EL (cell line): Measurements from ENCODE around the gene NCEH1.
"Not testable (repeated sequence)": the region's sequence is repeated elsewhere in the genome, so short reads cannot be mapped to it uniquely, and the experiment has no call there.

Experiments
- DNase-seq: peaks from one replicate; pipeline ENCODE4 v3.0.0-alpha.2; 2016

The NCEH1 gene, protein sequence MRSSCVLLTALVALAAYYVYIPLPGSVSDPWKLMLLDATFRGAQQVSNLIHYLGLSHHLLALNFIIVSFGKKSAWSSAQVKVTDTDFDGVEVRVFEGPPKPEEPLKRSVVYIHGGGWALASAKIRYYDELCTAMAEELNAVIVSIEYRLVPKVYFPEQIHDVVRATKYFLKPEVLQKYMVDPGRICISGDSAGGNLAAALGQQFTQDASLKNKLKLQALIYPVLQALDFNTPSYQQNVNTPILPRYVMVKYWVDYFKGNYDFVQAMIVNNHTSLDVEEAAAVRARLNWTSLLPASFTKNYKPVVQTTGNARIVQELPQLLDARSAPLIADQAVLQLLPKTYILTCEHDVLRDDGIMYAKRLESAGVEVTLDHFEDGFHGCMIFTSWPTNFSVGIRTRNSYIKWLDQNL

GRCh38 chr3:172710664-172711453, at the start of gene NCEH1:
Gene NCEH1 (minus strand): TSS chr3:172711067. CDS start chr3:172710984, 83 bp downstream.
- DNase-seq: peak; percentile 100

- peak; percentile 65 for DNase-seq
Observed at GRCh38 chr3:172760416-172760815, 49.5 kb upstream of the NCEH1 start.

DNA sequence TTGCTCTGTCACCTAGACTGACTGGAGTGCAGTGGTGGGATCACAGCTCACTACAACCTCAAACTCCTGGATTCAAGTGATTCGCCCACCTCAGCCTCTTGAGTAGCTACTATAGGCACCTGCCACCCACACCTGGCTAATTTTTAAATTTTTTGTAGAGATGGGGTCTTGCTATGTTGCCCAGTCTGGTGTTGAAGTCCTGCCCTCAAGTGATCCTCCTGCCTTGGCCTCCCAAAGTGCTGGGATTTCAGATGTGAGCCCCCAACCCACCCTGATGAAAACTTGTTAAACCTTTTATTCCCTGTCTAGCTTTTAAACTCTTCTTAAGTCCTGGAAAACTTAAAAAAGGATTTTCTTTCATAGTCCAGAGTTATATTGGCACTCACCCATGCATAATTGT, 42.3 kb upstream of the NCEH1 start:
- no peak for DNase-seq

GRCh38 chr3:172752651-172753050, 41.8 kb upstream of the NCEH1 start:
- no peak for DNase-seq

DNA sequence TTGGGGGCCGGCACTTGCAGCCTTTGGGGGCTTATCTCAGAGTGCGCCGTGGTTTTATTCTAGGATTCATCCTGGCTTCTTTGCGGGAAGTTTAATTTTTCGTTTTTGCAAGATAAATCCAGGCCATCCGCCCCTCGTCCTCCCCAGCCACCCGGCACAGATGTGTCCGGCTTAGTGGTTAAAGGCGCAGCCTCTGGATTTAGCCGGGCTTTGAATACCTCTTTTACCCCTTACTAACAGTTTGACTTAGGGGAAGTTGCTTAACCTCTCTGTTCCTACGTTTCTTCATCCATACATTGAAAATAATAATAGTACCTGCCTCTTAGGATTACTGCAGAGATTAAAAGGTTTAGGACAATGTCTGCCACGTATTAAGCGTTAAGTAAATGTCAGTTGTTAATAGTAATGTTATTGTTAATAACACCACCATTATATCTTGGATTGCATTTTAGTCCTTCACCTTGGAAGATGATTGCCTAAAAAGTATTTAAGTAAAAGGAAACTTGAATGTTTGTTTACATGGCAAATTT, 40.4 kb upstream of the NCEH1 start:
- DNase-seq: peak; percentile 39

GRCh38 chr3:172750368-172751174, 39.7 kb upstream of the NCEH1 start, which contains the start of gene ECT2:
Gene ECT2 (plus strand): TSS chr3:172750726. CDS start chr3:172754531, 3,805 bp downstream.
- DNase-seq: peak; percentile 100

GRCh38 chr3:172750069-172750367, 39.2 kb upstream of the NCEH1 start:
- no peak for DNase-seq

- DNase-seq: peak; percentile 95
Observed at GRCh38 chr3:172749230-172749965, 38.5 kb upstream of the NCEH1 start.

GRCh38 chr3:172746475-172746874, 35.6 kb upstream of the NCEH1 start:
- peak; percentile 35 for DNase-seq

DNA sequence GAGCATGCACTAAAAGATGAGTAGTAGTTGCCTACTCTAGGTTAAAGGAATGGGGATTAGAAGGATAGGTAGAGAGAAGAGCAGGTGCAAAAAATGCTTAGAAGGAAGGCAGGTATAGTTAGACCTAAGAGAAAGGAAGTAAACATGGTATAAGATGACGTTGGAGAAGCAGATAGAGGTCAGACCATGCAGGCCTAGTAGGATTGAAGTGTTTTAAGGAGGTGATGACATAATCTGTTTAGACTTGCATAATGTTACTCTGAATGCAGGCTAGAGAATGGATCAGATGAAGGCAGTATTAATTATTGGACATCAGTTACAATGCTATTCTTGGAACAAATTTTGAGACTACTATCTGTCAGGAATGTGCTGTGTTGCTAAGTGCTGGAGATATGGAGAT, 28.6 kb upstream of the NCEH1 start:
- no peak for DNase-seq

GRCh38 chr3:172735014-172735413, 24.1 kb upstream of the NCEH1 start:
- no peak for DNase-seq

DNA sequence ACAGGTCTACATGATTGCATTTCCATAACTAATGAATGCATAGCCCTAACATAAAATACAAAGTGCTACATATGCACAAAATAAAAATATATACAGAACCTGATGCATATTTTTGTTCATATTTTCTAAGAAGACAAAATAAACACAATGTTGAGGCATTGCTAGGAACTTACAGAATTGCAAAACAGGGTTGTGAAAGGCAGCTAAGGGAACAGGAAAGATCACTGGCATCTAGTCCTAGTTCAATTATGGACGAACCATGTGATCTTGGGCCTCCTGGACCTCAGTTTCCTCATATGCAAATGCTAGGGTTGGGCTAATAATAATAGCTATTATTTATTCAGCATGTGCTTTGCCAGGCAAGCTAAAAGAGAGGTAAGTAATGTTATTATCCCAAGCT, 15.5 kb upstream of the NCEH1 start:
- no peak for DNase-seq

GRCh38 chr3:172722536-172723040, 11.7 kb upstream of the NCEH1 start:
- not testable (repeated sequence) for DNase-seq

GRCh38 chr3:172717493-172718088, 6.7 kb upstream of the NCEH1 start:
- DNase-seq: no peak

DNA sequence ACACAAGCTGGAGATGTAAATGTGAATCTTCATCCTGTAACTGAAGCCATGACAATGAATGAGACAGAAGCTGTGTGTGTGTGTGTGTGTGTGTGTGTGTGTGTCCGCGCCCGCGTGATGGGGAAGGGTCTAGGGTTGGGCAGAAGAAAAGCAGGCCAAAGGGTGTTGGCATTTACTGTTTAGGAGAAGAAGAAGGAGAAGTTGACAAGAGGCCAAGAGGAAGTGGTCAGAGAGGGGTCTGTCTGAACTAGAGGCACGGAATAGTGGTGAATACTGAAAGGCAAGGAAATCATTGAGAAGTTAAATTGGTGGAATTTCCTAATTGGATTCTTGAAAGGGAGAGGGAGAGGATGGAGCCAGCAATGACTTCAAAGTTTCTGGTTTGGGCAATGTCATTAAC, 5.6 kb upstream of the NCEH1 start:
- no peak for DNase-seq

GRCh38 chr3:172713316-172713715, 2.4 kb upstream of the NCEH1 start:
- DNase-seq: no peak

GRCh38 chr3:172711454-172711795, 558 bp upstream of the NCEH1 start:
- DNase-seq: no peak

DNA sequence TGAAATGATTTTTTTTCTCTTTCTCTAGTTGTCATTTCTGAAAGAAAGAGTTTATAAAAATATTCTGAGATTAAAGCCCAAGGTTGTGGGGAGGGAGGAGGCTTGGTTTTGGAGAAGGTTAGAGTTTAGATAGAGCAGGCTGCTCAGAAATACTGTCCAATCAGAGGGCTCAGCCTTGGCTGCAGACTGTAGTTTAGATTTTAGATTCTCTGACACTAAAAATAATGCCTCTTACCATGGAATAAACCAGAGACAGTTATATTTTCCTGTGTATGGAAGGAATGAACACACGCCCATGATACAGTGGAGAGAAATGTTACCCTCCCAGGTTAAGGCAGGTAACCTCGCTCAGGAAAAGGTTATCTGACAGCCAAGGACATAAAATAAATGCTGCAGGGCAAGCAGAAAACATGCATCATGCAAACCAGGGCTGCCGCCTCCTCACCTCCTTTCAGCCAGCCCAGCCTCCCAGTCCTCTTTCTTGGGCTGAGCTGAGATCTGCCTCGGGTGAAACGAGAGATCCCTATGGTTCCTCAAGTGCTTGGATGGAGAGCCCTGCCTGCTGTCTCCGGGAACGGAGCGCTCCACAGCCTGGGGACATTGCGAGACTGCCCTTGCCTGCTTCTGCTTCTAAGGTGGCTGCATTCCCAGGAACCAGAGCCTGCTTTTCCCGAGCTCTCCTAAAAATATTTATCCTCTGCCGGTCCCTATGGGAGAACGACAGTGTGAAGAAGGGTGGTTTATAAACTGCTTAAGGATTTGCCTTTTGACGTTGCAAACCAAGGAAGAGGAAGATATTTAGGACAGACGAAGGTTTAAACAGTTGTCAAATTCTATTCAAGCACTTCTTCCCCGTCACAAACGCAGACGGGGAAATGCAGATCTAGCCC, 848 bp downstream of the NCEH1 start:
- DNase-seq: peak; percentile 45

DNA sequence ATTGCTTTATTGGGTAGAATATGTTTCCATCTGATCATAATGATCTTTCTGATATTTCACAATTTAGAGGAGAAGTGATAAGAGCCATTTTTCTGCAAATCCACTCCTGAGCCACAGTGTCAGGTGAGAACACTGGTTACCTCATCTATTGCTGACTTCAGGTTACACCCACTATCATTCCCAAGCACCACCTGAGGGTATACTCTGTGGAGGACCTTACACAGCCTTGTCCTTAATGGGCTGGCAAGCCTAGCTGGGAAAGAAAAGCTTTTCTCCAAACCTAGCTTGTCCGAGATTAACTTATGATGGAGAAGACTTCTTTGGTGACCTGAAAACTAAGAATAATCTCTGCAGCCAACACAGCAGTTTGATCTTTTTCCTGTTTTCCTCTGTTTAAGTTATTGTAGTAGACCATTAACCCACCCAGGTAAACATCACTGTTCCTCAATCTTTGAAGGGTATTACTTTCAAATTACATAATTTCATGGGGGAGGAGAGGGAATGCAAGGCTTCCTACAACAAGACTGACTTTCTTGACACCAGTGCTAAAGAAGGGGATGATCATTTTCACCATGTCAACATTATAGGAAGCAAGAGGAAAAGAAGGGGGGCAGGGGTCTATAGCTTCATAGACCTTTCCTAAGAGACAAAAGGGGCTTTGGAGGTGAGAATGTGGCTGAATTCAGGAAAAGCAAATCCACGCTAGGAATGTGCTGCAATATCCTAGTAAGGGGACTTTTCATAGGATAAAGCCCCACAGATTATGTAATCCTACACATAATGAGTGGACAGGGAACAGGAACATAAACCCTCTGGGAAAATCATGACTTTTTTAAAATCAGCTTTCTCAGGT, 1.7 kb downstream of the NCEH1 start:
- DNase-seq: no peak

- DNase-seq: peak; percentile 64
Observed at GRCh38 chr3:172707967-172708366, 2.9 kb downstream of the NCEH1 start.
